ENCODE data around the gene CFAP299. TPM values are rescaled to one million over a fixed set of nuclear protein-coding genes. Genes with fewer than 3 reads are reported as not detected.

CFAP299 gene
- total RNA-seq, 1 donor from 2014 or later: 0.93 TPM

DNA sequence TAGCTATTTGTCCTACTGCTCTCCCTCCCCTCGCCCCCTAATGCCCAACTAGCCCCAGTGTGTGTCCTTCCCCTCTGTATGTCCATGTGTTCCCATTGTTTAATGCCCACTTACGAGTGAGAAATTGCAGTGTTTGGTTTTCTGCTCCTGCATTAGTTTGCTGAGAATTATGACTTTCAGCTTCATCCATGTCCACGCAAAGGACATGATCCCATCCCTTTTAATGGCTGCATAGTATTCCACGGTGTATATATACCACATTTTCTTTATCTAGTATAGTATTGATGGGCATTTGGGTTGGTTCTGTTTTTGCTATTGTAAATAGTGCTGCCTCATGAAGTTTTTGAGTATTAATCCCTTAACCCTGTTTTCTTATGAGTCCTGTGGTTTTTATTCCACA lies 33.6 kb upstream of the CFAP299 start:
- no peaks in the 10 kb centered on the region for H3K36me3 Mint-ChIP-seq (ENCODE audit: insufficient read depth)
- H3K27me3 Mint-ChIP-seq: peaks cover 32% of the 10 kb centered on the region
- no peaks in the 10 kb centered on the region for H3K4me1 Mint-ChIP-seq (ENCODE audit: low read depth)
- no peak overlapping the region for H3K4me3 Mint-ChIP-seq (ENCODE audit: low read depth)
- DNase-seq (ENCODE audit: low spot score, unreplicated experiment): no peak
- no peaks in the 10 kb centered on the region for H3K9me3 Mint-ChIP-seq (ENCODE audit: low read depth)
- no peak overlapping the region for H3K27ac Mint-ChIP-seq
- TF ChIP-seq, protein P1, sequence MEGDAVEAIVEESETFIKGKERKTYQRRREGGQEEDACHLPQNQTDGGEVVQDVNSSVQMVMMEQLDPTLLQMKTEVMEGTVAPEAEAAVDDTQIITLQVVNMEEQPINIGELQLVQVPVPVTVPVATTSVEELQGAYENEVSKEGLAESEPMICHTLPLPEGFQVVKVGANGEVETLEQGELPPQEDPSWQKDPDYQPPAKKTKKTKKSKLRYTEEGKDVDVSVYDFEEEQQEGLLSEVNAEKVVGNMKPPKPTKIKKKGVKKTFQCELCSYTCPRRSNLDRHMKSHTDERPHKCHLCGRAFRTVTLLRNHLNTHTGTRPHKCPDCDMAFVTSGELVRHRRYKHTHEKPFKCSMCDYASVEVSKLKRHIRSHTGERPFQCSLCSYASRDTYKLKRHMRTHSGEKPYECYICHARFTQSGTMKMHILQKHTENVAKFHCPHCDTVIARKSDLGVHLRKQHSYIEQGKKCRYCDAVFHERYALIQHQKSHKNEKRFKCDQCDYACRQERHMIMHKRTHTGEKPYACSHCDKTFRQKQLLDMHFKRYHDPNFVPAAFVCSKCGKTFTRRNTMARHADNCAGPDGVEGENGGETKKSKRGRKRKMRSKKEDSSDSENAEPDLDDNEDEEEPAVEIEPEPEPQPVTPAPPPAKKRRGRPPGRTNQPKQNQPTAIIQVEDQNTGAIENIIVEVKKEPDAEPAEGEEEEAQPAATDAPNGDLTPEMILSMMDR (IDR thresholded peaks at IDR 0.05; ENCODE audit: unreplicated experiment): no peak

DNA sequence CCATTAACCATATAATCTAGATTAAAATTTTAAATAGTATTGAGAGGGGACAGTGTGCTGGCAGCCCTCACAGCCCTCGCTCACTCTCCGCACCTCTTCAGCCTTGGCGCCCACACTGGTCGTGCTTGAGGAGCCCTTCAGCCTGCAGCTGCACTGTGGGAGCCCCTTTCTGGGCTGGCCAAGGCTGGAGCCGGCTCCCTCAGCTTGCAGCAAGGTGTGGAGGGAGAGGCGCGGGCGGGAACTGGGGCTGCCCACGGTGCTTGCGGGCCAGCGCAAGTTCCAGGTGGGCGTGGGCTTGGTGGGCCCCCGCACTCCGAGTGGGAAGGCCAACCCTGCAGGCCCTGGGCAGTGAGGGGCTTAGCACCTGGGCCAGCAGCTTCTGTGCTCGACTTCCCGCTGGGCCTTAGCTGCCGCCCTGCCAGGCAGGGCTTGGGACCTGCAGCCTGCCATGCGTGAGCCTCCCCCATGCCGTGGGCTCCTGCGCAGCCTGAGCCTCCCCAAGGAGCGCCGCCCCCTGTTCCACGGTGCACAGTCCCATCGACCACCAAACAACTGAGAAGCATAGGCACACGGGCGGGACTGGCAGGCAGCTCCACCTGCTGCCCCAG lies 32.8 kb upstream of the CFAP299 start:
- no peak for DNase-seq (ENCODE audit: low spot score, unreplicated experiment)
- Mint-ChIP-seq H3K27ac (no peak overlapping the region), H3K9me3 (ENCODE audit: low read depth) (no peaks in the 10 kb centered on the region), H3K4me1 (ENCODE audit: low read depth) (peaks cover 2% of the 10 kb centered on the region), H3K36me3 (ENCODE audit: insufficient read depth) (no peaks in the 10 kb centered on the region), H3K4me3 (ENCODE audit: low read depth) (no peak overlapping the region), H3K27me3 (peaks cover 39% of the 10 kb centered on the region)
- TF ChIP-seq, protein P1 (IDR thresholded peaks at IDR 0.05; ENCODE audit: unreplicated experiment): no peak

GRCh38 chr4:80305466-80305865 lies 30.1 kb upstream of the CFAP299 start:
- Mint-ChIP-seq H3K36me3 (ENCODE audit: insufficient read depth) (no peaks in the 10 kb centered on the region), H3K4me1 (ENCODE audit: low read depth) (peaks cover 4% of the 10 kb centered on the region), H3K27ac (no peak overlapping the region), H3K27me3 (peaks cover 55% of the 10 kb centered on the region), H3K4me3 (ENCODE audit: low read depth) (no peak overlapping the region), H3K9me3 (ENCODE audit: low read depth) (no peaks in the 10 kb centered on the region)
- no peak for DNase-seq (ENCODE audit: low spot score, unreplicated experiment)
- TF ChIP-seq, protein P1 (IDR thresholded peaks at IDR 0.05; ENCODE audit: unreplicated experiment): no peak

- Mint-ChIP-seq H3K36me3 (ENCODE audit: insufficient read depth) (no peaks in the 10 kb centered on the region), H3K4me1 (ENCODE audit: low read depth) (peaks cover 4% of the 10 kb centered on the region), H3K27me3 (peaks cover 54% of the 10 kb centered on the region), H3K4me3 (ENCODE audit: low read depth) (no peak overlapping the region), H3K27ac (no peak overlapping the region), H3K9me3 (ENCODE audit: low read depth) (no peaks in the 10 kb centered on the region)
- DNase-seq (ENCODE audit: low spot score, unreplicated experiment): no peak
- TF ChIP-seq, protein P1 (IDR thresholded peaks at IDR 0.05; ENCODE audit: unreplicated experiment): no peak
Measured at GRCh38 chr4:80306260-80306659, 29.3 kb upstream of the CFAP299 start.

- no peak for DNase-seq (ENCODE audit: low spot score, unreplicated experiment)
- peaks cover 63% of the 10 kb centered on the region for H3K27me3 Mint-ChIP-seq
- no peaks in the 10 kb centered on the region for H3K36me3 Mint-ChIP-seq (ENCODE audit: insufficient read depth)
- TF ChIP-seq, protein P1 (IDR thresholded peaks at IDR 0.05; ENCODE audit: unreplicated experiment): no peak
- no peaks in the 10 kb centered on the region for H3K9me3 Mint-ChIP-seq (ENCODE audit: low read depth)
- no peak overlapping the region for H3K27ac Mint-ChIP-seq
- peaks cover 4% of the 10 kb centered on the region for H3K4me1 Mint-ChIP-seq (ENCODE audit: low read depth)
- no peak overlapping the region for H3K4me3 Mint-ChIP-seq (ENCODE audit: low read depth)
Measured at GRCh38 chr4:80307183-80307735, 28.3 kb upstream of the CFAP299 start.
